ENCODE results near the gene TLK1.

The TLK1 gene

GRCh38 chr2:170965446-170966225, 195.1 kb downstream of the TLK1 start:
- no peak for DNase-seq (ENCODE audit: low spot score)

- no peak for DNase-seq (ENCODE audit: low spot score)
Observed at GRCh38 chr2:170963386-170963785, 197.3 kb downstream of the TLK1 start.

DNA sequence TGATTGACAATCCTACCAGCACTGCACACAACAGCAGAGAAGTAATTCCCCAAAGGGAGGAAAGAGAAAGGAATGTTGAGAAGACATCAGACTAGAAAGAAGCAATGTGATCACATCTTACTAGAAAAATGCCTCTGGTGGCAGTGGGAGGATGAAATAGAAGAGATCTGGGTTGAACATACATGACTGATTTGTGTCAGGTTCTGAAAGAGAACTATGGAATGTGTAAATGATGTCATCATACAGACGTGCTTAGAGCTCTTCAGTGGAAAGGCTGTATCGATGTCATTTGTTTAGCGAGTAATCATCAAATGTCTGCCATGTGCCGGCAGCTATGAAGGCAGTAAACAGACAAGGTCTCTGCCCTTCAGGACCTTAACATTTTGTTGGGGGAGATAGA, 206.8 kb downstream of the TLK1 start:
- no peak for DNase-seq (ENCODE audit: low spot score)

DNA sequence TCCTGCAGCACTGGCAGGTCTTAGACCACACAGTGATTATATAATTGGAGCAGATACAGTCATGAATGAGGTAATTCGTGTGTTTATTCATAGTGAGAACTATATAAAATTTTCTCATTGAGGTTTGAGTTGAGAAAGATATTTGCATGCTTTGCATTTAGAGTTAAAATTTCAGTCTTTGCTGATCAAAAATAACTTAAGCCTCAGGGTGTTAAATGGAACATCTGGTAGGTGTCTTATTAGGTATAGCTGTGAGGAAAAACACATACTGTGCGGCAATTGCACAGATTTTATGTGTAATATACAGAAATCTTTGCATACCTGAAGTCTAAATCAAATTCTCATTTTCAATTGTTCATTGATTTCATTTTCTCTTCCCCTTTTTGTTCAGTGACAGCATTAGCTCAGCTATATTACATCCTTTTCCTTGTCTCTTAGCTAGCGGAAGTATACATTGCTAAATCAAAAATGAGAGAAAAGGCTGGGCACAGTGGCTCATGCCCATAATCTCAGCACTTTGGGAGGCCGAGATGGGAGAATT, 210.4 kb downstream of the TLK1 start:
- no peak for DNase-seq (ENCODE audit: low spot score)

DNA sequence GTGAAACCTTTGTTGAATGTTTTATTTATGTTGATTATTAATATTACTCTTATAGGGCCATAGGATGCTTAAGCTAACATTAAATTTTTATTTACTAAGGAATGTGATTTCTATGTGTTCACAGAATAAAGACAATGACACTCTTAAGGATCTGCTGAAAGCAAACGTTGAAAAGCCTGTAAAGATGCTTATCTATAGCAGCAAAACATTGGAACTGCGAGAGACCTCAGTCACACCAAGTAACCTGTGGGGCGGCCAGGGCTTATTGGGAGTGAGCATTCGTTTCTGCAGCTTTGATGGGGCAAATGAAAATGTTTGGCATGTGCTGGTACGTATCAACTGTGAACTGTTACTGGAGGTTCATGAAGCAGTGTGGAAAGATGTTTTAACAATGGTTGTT, 211.3 kb downstream of the TLK1 start:
- no peak for DNase-seq (ENCODE audit: low spot score)

DNA sequence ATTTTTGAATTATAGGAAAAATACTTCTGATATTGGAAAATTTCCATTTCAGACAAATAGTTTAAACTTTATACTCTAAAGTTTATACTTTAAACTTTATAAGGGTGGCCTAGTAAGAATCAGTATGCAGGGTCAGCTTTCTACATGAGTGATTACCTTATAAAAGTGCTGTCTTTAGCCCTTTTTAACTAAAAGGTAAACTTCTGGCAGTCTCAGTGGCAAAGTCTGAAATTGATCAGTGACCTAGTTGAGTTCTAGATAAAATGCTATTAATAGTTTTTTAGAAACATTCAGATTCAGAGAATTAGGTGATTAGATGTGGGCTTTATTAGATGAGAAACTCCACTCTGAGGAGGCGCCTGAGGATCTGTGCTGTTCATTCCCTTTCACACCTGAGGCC, 216.1 kb downstream of the TLK1 start:
- no peak for DNase-seq (ENCODE audit: low spot score)

DNA sequence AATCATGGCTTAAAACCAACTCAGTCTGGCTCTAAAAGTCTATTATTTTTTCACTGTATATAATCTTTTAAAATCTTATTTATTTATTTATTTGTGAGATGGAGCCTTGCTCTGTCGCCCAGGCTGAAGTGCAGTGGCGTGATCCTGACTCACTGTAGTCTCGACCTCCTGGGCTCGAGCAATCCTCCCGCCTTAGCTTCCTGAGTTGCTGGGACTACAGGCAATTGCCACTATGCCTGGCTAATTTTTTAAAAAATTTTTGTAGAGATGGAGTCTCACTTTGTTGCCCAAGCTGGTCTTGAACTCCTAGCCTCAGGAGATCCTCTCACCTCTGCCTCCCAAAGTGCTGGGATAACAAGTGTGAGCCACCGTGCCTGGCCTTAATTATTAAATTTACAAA, 217.1 kb downstream of the TLK1 start:
- DNase-seq (ENCODE audit: low spot score): no peak

DNA sequence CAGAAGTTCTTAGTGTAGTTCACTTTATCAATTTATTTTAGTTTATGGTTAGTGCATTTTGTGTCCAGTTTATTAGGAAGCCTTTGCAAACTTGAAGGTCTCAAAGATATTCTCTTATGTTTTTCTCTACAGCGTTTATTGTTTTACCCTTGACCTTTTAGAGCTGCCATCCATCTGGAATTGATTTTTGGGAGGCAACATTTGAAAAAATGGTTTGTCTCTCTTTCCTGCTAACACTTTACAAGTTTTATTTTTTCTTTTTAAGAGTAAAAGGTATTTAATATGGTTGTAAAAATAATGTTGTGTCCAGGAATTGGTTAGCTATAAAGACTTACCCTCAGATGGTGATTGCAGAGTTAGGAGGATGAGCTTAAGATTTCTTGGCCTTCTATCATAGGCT, 217.7 kb downstream of the TLK1 start:
- no peak for DNase-seq (ENCODE audit: low spot score)

GRCh38 chr2:170942615-170943014, 218.1 kb downstream of the TLK1 start:
- no peak for DNase-seq (ENCODE audit: low spot score)

Data from HuH-7 (cell line).